Measurements from ENCODE around the gene RASGRP2. TPM values are rescaled to one million over a fixed set of nuclear protein-coding genes. Genes with fewer than 3 reads are reported as not detected.

The RASGRP2 gene
- total RNA-seq, 1 donor from 2014 or later: 11.7 TPM

DNA sequence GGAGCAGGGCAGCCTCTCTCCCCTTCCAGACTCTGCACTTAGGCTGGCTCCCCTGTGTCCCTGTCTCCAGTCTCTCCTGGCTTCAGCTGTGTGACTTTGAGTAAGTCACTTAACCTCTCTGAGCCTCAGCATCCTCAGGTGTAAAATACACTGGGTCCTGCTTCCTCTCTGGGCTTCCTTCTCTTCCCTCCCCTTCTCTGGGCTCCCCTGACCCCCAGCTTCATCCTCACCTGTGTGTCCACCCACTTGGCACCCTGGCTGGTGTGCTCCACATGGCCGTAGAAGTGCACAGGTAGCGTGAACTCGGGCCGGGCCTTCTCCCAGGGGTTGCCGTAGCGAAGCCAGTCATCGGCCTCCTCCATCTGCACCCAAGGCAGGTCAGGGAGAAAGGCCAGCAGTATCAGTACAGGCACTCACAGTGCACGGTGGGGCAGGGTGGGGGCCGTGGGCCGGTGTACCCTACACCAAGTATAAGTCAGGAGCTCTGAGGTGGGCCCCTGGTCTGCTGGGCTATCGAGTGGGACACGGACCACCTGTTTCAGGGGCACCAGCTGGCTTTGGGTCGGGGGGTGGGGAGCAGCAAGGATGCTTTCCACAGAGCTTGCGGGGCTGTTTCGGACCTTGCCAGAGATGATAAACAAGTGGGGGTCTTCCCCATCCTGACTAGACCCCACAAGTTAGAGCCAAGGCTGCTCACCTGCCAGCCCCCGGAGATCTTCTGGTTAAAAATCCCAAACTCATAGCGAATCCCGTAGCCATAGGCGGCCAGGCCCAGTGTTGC, 13.8 kb upstream of the RASGRP2 start:
- Mint-ChIP-seq H3K27ac (no peak overlapping the region), H3K4me1 (ENCODE audit: unreplicated experiment) (peaks cover 27% of the 10 kb centered on the region), H3K36me3 (no peaks in the 10 kb centered on the region), H3K9me3 (no peaks in the 10 kb centered on the region), H3K27me3 (no peaks in the 10 kb centered on the region), H3K4me3 (no peak overlapping the region)
- no peak for DNase-seq (ENCODE audit: extremely low spot score, unreplicated experiment)
- TF ChIP-seq, protein P1, sequence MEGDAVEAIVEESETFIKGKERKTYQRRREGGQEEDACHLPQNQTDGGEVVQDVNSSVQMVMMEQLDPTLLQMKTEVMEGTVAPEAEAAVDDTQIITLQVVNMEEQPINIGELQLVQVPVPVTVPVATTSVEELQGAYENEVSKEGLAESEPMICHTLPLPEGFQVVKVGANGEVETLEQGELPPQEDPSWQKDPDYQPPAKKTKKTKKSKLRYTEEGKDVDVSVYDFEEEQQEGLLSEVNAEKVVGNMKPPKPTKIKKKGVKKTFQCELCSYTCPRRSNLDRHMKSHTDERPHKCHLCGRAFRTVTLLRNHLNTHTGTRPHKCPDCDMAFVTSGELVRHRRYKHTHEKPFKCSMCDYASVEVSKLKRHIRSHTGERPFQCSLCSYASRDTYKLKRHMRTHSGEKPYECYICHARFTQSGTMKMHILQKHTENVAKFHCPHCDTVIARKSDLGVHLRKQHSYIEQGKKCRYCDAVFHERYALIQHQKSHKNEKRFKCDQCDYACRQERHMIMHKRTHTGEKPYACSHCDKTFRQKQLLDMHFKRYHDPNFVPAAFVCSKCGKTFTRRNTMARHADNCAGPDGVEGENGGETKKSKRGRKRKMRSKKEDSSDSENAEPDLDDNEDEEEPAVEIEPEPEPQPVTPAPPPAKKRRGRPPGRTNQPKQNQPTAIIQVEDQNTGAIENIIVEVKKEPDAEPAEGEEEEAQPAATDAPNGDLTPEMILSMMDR (conservative IDR thresholded peaks at IDR 0.05): no peak

DNA sequence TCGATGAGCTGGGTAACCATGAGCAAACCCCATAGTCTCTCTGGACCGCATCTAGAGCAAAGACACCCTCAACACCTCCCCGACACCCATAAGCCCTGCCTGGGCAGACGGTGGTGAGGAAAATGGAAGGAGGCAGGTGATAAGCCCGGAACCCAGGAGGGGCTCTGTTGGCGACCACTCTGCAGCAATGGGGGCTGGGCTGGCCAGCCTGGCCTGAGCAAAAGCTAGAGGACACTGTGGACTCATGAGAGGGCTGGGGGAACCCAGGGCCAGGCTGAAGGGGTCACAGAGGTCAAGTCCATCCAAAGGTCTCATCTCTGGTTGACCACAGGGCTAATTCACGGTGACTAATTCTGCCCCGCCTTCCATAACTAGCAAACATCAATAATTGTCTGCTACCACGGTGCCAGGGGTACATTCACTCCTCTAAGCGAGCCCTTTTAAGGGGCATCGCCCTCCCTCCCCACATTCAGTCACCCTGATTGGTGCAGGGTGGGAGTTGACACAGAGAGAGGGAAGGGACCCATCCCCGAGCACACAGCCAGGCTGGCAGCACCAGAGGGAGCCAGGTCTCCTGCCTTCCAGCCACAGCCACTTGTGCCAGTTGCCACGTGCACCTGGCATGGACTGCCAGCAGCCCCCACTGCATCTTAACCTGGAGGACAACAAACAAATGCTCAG, 11.9 kb upstream of the RASGRP2 start:
- TF ChIP-seq, protein P1 (conservative IDR thresholded peaks at IDR 0.05): no peak
- Mint-ChIP-seq H3K27me3 (no peaks in the 10 kb centered on the region), H3K4me3 (no peak overlapping the region), H3K36me3 (no peaks in the 10 kb centered on the region), H3K4me1 (ENCODE audit: unreplicated experiment) (peaks cover 18% of the 10 kb centered on the region), H3K9me3 (no peaks in the 10 kb centered on the region), H3K27ac (peak overlapping the region; percentile 16)
- no peak for DNase-seq (ENCODE audit: extremely low spot score, unreplicated experiment)

DNA sequence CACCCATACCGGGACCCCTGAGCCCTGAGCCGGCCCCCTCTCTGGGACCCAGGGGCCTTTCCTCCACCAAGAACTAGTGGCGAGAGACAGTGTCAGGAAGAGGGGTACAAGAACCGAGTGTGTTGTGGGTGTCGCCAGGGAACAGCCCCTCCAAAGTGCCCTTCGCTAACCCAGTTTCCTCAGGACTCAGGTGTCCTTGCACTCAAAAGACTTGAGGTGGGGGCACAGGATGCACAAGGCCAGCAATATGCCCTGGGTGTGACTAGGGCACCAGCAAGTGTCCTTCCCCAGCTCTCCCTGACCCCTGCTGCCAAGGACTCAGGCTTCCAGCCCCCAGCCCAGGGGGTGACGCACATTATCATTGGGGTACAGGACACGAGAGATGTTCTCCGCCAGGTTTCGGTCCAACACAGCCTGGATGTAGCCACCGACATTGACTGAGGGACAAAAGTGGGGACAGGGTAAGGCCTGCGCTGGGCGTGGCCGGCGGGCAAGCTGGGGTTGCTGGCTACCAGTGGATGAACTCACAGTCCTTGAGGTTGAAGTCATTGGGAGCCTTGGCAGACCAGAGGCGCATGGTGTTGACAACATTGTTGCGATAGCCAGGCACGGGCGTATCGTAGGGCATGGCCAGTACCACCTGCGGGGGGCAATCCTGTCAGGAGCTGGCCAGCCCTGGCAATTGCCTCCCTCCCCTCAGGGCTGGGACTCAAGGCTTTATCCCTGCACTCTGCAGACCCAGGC, 11.1 kb upstream of the RASGRP2 start:
- Mint-ChIP-seq H3K4me1 (ENCODE audit: unreplicated experiment) (peaks cover 13% of the 10 kb centered on the region), H3K36me3 (no peaks in the 10 kb centered on the region), H3K27me3 (no peaks in the 10 kb centered on the region), H3K9me3 (no peaks in the 10 kb centered on the region), H3K4me3 (no peak overlapping the region), H3K27ac (peak overlapping the region; percentile 16)
- TF ChIP-seq, protein P1 (conservative IDR thresholded peaks at IDR 0.05): no peak
- DNase-seq (ENCODE audit: extremely low spot score, unreplicated experiment): no peak

DNA sequence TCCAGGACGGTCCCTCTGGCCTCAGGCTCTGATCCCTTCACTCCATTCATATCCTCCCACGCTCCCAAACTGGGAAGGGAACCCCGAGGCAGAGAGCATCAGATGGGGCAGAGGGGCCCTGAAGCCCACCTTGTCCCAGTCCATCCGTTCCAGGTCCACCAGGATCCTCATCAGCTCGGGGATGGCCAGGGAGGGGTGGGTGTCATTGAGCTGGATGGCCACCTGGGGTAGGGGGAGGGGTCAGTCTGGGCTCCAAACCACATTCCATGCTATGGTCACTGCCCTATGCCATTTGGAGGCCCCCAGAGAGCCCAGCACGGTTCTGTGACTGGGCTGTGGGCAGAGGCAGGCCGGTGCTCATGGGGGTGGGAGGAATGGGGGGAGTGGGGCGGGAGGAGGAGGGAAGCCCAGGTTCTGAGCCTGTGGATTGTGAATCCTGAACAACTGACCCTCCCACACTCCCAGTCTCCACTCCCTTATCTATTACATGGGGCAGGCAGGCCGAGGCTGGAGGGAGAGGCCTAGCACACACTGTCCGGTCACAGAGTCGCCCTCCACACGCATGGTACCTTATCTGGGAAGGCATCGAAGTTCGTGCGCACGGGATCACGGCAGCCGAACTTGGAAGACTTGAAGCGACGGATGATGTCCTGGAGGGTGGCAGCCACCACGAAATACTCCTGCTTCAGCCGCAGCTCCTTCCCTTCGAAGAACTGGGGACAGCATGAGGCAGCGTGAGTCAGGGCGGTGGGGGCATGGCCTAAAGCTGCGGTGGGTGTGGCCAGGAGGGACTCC, 10.4 kb upstream of the RASGRP2 start:
- H3K27me3 Mint-ChIP-seq: no peaks in the 10 kb centered on the region
- H3K9me3 Mint-ChIP-seq: no peaks in the 10 kb centered on the region
- H3K4me1 Mint-ChIP-seq (ENCODE audit: unreplicated experiment): peaks cover 5% of the 10 kb centered on the region
- TF ChIP-seq, protein P1 (conservative IDR thresholded peaks at IDR 0.05): no peak
- no peak overlapping the region for H3K4me3 Mint-ChIP-seq
- DNase-seq (ENCODE audit: extremely low spot score, unreplicated experiment): no peak
- H3K36me3 Mint-ChIP-seq: no peaks in the 10 kb centered on the region
- no peak overlapping the region for H3K27ac Mint-ChIP-seq
